Ureter (tissue), 1 donor: ENCODE measurements around the gene EHD4. TPM values are rescaled to one million over a fixed set of nuclear protein-coding genes. Genes with fewer than 3 reads are reported as not detected.

Source experiments
- DNase-seq: peaks from one replicate; pipeline ENCODE4 v3.0.0-alpha.2; 2020; ENCODE audit warnings: low spot score
- total RNA-seq: library from RNA; stranded (reverse); gene quantifications from one replicate; pipeline ENCODE4 v1.2.4, GENCODE V29; 2023
- donor health status: DM: yes; HTN: yes; CAD: no.

EHD4 gene
- total RNA-seq, 1 donor from 2014 or later, result 64.1 TPM

DNA sequence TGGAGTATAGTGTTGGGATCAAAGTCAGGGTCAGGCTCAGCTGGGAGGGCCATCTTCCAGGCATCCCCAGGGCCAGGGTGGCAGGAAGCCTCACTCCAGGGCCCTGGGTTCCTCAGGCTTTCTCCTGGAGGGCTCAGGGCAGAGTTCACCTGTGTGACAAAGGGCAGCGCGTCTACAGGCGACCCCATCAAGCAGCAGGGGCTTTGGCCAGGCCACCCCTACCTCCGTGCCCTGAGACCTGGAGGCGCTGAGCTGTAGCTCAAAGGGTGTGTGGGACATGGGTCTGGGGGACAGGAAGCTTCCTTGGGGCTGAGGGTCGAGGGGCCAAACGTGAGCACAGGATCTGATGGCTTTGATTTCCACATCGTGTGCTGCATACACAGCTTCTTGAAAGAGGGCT, 91.3 kb downstream of the EHD4 start:
- no peak for DNase-seq

DNA sequence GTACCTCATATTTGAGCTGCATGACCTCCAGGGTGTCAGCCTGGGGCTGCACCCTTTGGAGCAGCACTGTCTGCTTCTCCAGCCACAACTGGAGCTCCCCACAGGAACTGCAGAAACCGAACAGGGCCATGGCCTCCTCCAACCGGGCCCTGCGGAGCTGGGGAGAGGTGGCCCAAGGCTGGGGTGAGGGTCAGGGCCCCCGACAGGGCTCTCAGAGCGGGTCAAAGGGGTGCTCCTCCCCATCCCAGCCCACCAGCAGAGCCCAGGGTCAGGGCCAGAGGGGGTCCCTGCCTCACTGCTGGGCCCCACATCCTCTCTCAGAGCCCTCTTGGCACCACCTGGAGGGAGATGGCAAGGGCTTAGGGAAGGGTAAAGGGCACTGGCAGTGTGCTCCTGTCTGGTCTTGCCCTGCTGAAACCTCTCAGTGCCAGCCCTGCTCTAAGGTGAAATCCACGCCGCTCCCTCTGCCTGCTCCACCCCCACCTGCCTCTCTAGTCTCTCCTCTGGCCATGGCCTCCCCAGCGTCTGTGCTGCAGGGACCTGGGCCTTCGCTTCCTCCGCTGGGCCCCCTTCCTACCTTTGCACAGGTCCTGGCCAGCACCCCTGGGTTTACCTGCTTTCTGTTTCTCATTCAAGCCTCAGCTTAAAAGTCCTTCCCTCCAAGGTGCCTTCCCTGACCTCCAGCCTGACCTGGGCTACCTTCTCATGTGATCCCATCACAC, 92.0 kb downstream of the EHD4 start:
- DNase-seq, result no peak

DNA sequence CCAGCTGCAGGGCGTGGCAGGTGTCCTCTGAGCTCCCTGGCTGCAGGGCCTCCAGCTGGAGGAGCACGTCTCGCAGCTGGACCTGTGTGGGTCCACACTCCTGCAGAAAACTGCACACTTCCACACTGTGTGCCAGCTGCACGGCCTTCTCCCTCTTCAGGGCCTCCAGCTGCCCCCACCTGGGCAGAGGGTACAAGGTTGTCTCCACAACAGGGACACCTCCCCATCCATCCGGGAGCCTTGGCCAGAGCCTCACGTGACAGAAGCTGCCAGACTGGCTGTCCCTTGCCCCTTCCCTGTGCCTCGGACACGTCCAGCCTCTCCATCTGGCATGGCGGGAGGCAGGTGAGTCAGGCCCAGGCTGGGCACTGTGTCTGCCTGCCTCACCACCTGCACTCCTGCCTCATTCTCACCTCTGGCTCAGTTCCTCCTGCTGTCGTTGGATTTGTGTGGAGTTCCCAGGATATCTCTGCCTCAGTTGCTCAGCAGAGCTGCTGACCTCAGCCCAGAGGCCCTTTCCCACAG, 93.0 kb downstream of the EHD4 start:
- DNase-seq, result no peak

DNA sequence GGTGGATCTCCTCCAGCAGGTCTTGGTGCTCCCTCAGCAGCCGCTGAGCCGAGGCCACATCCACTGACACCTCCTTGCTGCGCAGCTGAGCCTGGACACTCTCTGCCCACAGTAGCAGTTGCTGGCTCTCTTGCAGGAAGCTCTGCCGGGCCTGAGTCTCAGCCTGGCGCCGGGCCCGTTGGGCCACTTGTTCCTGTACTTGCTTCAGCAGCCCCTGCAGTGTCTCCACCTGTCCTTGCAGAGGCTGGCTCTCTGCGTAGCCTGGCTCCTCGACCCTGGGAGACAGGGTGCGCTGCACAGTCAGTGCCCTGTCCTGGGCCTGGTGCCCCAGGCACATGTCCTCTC, 94.0 kb downstream of the EHD4 start:
- no peak for DNase-seq

DNA sequence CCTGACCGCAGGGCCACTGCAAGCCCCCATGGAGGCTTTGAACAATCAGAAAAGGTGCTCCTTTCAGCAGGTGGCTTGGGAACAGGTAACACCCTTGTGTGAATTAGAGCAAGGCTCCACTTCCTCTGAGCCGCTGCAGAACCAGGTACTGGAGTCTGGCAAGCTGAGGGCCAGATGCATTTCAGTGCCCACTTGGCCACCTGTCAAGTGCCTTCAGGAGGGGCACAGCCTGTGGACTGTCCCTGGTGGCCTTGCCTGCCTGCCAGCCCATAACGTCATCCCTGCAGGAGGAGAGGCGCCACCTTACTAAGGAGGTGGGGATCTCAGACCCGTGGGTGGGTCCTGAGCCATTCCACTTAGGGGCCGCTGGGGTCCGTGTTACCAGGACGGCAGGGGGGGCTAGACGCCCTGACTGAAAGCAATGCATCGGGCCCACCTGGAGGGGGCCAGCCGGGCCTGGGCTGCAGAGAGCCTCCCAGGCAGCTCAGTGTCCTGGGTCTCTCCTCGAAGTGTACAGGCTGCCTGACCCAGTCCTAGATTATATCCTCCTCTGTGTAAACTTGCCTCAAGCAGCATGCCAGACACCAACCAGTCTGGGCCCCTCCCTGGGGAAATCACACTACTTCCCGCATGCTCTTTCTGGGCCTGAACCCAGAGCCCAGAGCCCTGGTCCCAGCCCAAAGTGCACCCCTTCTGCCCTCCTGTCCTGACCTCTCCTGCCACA, 94.6 kb downstream of the EHD4 start:
- no peak for DNase-seq

DNA sequence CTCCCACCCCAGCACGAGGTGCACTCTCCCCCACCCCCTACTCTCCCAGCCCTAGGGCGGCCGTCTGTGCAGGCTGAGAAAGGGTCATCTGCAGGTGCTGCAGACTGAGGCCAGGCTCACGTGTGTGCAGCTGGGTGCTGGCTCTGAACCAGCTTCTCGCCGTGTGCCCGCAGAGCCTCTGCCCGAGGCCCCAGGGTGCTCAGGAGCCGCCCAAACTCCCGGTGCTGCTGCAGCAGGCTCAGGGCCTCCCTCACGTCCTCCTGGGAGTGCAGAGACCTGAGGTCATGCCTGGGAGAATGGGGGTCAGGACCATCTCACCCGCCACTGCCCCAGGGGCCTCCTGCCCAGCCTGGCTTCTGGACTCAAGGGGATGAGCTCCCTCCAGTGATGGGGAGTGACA, 95.7 kb downstream of the EHD4 start:
- no peak for DNase-seq

DNA sequence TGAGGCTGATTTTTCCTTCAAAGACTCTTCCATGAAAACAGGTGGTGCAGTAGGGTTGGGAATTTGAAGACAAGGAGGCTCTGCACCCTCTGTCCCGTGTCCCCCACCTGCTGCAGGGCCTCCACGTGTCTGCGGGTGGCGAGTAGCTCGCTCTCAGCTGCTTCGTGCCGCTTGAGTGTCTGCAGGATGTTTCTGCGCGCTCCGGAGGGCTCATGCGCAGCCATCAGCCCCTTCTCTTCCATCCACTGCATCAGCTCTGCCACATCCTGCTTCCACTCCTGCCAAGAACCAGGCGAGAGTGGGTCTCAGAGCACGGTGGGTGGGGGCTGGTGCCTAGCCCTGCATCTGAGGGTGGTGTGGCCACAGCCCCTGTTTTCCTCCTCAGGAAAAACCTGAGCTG, 96.3 kb downstream of the EHD4 start:
- no peak for DNase-seq

DNA sequence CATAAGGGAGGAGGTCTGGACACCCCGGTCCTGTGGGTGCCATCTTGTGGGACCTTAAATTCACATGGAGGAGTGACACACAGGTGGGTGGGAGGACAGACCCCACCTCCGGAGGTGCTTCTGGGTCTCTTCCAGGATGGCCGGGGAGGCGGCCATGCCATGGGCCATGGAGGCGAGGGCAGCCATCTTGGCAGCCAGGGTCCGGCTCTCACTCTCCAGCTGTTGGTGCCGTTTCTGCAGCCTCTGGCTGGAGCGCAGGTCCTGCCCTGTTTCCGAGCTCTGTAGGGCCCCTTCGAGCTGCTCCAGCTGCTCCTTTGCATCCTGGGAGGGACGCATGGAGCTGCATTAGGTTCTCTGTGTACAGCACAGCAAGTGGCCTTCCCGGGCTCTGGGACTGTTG, 97.6 kb downstream of the EHD4 start:
- no peak for DNase-seq

DNA sequence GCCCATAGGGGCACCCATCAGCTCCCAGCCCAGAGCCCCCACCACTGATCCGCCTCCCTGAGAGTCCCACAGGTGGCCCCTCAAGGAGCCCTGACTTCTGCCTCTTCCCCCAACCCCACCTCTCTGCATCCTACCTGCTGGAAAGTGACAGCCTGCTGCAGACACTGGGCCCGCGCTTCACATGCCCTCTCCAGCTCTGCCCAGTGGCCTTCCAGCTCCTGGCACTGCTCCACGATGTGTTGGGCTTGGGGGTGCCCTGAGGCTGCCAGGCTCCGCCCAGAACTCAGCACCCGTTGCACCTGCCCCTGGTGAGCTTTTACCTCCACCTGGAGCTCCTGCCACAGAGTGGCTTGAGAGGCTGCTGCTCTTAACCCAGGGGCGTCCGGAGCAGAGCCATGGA, 98.6 kb downstream of the EHD4 start:
- DNase-seq, result no peak

DNA sequence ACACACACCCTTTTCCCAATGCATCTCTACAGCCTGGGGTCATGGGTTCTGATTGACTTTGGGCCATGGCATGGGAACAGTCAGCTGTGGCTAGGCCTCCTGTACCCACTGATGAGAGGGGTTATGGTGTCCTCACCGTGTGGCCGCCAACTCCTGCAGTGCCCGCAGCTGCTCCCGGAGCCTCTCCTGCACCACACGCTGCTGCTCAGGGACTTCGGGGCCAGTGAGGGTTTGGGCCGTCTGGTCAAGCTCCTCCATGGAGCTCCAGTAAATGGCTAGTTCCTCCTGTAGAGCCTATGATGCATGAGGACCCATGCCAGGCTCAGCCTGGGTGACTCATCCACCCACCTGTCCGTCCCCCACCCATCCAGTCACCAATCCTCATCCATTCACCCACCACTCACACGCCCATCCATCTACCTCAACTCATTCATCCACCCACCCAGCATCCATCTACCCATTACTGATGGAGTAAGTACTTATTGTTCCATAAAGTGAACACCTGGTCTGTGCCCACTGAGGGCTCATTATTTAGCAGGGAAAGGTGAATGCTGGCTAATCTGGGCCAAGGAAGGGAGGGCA, 100.1 kb downstream of the EHD4 start:
- DNase-seq, result no peak

DNA sequence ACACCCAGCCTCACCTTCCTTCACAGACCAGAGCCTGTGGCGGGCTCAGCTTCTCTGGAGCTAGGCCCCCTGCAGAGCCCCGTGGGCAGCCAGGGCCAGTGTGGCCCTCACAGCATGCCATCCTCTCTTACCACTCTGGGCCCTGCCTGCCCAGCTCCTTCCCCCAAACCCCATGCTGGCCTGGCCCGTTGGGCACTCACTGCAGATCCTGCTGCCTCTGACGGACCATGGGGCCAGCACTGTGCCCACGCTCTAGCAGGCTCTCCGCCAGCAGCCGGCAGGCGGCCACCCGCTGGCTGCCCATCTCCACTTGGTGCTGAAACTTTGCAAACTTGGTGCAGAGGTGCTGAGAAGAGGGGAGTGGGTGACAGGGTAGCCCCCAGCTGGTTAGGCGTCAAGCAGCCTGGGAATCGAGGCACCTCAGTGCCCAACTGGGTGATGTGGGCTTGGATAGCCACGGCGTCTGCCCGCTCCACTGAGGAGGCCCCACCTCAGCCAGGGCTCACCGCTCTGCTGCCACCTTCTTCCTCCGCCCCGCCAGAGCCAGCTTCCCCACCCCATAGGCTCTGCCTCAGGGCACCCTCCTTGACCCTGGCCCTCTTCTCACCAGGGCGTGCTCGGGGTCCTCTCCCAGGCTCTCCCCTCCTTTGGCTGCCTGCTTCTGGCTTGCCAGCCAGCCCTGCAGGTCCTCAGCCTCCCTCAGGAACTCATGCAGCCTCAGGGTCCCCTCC, 101.0 kb downstream of the EHD4 start:
- no peak for DNase-seq

DNA sequence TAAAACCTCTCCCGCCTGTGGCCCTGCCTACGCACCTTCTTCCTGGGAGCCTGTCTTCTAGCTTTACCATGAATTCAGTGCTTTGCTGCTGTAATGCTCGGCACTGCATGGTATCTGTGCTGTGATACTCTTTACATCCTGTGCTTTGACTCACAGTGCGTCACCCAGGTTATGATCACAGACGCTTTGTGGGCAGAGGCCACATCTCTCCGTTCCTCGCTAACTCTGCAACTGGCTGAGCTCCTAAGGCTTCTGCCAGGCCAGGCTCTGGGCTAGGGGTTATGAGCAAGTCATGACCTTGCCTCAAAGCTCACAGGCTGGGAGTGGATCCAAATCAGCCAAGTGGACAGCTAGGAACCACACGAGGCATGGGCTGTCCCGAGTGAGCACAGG, 101.7 kb downstream of the EHD4 start:
- DNase-seq, result no peak

DNA sequence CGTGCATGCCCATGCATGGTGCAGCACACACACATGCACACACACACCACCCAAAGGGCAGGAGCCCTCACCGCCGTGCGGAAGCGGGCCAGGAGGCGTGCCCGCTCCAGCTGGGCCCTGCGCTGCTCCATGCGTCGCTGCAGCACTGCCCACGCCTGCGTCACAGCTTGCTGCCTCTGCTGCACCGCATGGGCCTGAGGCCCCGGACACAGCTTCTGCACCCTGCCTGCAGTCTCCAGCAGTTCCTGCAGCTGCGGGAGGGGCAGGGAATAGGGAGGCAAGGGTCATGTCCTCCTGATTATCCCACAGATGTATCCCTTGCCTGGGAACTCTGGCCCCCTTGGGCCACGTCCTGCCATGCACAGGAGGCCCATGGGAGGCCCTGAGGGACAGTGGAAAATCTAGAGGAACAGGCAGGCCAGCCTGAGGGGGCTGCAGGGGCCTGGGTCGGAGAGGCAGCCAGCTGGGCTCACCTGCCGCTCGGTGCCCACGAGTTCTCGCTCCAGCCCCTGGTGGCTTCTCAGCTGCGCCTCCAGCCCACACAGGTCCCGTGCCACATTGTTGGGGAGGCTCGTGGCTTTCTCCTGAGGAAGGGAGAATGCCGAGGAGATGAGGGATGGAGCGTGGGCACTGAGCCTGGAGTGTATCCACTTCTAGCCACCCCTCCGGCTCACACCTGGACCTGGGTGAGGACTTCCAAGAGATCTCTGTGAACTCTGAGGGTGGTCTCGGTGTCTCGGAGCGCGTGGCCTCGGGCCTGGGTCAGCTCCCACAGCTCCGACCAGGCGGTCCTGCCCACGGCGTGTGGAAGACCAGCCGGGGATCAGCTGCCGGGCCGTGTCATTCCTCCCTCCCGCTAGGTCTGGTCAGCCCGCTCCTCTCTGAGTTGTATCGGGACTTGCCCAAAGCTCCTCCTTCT, 102.3 kb downstream of the EHD4 start:
- no peak for DNase-seq

DNA sequence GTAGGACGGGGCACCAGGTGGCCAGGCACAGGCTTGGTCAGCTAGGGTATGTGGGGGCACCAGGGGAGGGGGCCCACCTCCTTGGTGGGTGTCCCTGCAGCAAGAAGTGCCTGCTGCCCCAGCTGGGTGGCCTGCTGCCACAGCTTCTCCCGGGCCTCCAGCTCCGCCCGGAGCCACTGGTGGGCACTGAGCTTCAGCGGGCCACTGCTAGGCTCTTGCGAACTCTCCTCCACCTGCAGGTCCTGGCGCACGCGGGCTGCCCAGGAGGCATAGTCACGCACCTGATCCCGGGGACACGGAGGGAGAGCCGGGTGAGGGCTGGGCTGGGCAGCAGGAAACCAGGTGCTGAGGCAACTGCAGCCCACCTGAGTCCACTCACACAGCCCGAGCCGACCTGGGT, 104.0 kb downstream of the EHD4 start:
- DNase-seq, result no peak

DNA sequence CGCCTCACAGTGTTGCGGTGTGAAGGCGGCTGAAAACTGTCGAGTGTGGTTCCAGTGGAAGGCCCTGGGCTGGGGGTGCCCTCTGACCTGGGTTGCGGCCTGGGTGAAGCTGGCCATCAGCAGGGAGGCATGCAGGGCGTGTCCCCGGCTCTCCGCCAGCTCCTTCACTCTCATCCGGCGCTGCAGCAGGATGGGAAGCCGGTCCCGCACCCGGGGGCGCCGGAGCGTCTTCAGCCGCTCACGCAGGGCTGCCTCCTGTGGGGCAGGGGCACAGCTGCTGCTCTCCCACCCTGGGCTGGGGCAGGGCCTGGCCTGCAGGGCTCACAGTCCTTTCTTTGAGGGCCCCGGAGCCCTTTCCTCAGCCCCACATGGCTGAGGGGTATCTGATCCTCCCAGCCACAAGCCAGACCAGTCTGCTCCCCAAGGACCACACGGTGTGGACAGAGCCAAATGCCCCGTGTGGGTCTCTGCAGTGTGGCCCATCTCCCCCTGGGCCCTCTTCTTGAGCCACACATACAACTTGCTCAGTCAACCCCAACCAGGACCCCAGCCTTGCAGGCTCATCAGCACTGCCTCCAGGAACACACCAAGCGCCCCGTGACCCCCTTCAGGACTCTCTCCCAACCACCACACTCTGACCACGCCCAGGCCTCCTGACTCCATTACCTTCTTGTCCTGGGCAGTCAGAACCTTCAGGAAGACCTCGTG, 105.3 kb downstream of the EHD4 start:
- no peak for DNase-seq

DNA sequence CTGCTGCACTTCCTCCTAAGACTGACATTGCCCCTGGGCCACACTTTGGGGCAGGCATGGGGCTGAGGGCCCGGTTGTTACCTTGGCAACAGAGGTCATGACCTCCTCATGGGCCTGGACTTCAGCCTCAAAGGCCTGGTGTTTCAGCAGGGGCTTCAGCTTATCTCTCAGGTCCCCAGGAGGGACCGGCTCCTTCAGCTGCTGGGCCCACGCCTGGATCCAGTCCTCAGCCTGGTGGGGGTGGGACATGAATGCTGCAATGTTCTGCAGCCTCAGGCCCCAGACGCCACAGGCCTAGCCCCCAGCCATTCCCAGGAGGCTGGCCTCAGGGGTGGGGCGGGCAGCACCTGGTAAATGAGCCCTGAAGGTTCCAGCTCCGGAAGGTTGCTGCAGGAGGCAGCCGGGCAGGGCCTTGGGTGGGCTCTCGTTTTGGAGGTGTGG, 106.1 kb downstream of the EHD4 start:
- DNase-seq, result no peak

DNA sequence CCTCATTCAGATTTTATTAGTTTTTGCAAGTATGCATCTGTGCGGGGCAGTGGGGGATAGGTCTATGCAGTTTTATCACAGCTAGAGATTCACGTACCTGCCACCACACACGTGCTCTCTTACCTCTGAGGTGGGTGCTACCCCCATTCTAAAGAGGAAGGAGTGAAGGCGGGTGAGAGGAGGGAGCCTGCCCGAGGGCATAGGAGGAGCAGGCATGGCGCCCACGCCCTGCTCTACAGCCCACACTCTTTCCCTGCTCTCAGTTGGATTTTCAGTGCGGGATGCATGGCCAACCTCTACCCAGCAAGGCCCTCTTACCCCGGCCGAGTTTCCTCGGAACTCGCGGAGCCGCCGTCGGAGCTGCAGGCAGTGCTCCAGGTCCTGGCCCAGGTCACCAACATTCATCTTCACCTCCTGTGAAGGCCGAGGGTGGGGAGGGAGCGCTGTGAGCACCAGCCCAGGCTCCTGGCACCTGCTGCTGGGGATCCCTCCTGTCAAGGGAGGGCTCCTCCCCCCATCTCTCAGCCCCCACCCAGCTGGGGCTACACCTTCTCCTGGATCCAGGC, 106.8 kb downstream of the EHD4 start:
- DNase-seq, result no peak

DNA sequence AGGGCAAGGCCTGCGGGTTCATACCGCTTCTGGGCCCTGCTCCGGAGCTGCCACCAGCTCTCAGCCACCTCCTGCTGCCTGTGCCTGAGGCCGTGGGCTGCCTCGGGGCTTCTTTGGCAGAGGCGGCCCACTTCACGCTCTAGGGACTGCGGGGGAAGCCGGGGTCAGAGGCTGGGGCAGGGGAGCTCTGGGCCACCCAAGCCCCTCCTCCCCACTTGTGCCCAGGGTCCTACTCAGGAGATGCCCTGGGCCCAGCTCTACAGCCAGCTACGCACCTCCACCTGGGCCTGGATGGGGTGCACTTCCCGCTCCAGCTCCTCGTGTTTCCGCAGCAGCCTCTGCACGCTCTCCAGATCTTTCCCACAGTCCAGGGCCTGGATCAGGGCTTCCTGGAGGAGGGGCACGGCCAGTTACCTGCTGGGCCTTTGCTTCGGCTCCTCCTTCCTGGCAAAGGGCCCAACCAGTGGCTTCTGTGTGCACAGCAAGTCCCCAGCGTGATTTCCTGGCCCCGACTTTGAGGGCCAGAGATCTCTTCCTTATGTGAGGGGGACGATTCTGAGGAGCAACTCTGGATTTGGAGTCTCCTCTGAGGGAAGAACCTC, 109.7 kb downstream of the EHD4 start:
- DNase-seq, result peak; percentile 68

DNA sequence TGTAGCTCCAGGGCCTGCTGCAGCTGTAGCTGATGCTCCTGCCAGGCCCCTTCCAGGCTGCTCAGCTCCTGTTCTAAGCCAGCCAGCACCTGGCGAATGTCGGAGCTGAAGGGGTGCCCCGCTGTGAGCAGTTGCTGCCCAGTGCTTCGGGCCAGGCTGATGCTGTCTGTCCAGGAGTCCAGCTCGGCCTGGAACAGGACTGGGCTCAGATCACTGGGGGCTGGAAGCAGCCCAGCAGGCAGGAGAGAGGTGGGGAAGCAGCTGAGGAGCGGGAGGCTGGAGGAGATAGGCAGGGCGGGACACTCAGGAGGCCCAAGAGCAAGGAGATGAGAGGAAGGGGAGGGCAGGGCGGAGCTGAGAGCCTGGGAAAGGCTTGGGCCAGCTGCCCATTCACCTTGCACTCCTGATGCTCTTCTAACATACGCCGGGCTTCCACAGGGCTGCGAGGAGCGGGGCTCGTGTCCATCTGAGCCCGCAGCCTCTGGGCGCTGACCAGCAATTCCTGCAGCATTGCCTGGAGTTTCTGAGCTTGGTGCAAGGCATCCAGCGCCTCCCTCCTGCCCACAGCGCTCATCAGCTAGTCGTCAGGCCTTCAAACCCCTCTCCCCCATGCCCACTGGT, 110.5 kb downstream of the EHD4 start:
- DNase-seq, result no peak
